Activated CD8-positive, alpha-beta memory T cell treated with anti-CD3 and anti-CD28 coated beads for 24 hours (primary cell): Measurements from ENCODE around the gene ALG11.
A peak's percentile ranks its signal among the peaks of the same experiment; 100 is the strongest.
"Not testable (repeated sequence)": the region's sequence is repeated elsewhere in the genome, so short reads cannot be mapped to it uniquely, and the experiment has no call there.

Source experiments
- DNase-seq: peaks from one replicate; pipeline ENCODE4 v3.0.0-alpha.2; 2020

Gene ALG11, protein sequence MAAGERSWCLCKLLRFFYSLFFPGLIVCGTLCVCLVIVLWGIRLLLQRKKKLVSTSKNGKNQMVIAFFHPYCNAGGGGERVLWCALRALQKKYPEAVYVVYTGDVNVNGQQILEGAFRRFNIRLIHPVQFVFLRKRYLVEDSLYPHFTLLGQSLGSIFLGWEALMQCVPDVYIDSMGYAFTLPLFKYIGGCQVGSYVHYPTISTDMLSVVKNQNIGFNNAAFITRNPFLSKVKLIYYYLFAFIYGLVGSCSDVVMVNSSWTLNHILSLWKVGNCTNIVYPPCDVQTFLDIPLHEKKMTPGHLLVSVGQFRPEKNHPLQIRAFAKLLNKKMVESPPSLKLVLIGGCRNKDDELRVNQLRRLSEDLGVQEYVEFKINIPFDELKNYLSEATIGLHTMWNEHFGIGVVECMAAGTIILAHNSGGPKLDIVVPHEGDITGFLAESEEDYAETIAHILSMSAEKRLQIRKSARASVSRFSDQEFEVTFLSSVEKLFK

DNA sequence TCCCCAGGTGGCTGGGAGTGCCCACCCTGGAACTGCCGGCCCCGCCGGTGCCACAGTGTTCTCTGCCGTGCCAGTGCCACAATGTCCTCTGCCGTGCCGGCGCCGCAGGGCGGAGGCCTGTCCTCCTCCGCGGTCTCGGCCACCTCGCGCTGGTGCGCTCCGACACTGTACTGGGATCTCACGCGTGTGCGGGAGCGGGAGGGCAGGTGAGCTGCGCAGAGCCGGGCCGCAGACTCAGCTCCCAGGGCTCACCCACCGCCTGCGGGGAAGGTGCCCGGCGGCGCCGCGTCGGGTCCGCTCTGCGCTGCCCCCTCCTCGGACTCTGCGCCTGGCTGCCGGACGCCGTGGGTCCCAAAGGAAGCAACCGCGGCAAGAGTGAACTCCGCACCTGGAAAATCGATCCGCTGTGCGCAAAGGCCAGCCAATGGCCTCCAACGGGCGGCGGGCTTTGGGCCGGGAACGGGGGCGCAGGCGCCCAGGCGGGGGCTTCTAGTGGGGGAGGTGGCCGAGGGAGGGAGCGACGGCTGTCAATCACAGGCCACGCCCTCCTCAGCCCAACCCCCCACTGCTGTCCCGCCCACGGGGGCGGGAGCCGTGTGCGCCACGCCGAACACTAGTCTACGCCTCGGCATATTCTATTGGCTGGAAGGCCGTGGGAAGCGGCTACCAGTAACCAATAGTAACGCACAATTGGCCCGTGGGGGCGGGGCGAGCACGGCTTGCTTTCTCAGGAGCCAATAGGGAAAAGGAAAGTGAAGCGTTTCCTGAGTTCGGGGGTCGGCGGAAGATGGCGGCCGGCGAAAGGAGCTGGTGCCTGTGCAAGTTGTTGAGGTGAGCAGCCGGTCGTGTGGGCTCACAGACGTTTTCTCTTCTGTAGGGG, at the start of gene ALG11:
Gene ALG11 (plus strand): TSS at position 767 of the 880 bp plus-strand sequence. CDS start 21 bp downstream, at position 788.
- DNase-seq: peak; percentile 100

DNA sequence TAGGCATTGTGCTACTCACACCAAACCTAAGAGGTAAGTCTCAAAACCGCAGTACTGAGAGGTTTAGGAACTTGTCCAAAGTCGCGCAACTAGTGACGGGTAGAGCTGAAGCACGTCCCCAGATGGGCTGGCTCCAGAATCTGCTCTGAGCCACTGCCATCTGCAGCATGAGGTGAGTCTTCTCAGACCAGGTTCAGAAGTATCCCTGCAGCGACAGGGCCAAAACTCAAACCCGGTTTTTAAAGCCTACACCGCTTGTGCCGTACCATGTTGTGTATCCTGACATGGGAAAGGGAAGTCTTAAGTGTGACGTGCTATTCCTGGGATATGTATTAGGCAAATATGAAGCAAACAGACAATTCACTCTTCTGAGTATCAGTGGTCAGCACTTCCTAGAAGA, 46.0 kb upstream of the ALG11 start:
- DNase-seq: no peak

DNA sequence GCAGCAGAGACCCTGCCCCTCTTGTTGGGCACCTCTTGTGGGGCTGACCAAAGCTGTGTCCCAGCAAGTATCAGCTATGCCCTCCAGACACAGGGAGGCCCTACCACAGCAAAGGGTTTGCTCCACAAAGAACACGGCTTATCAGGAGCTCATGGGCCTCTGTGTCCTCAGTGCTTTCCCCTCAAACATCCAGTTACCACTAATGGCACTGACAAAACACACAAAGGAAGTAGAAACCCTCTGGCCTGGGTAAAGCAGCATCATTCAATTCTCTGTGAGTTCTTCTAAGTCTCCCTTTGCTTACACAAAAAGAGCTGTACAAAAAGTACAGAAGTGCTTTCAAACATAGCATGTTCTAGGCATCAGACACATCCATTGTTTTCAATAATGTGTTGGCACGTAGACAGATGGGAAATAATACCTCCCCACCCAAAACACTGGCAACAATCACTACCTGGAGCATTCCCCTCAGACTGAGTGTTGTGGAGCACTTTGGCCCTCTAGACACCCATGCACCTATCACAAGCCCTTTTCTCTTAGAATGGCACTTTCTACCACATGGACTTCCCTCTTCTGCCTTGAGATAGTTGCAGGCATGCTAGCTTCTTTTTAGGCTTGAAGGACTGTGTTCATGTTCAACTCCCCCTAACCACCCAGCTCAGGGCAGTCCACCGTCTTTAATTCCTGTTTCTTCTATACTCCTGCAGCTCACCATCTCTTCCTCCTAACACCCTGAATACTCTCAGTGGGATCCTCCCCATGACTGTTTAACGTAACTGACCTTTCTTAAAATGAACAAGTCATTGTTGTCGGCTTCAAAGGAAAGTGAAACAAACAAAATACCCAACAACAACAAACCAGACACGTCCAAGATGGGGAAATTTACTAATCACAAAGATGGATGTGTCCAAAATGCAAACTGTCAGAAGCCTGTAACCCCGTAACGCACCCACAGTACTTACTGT, 44.4 kb upstream of the ALG11 start:
- no peak for DNase-seq

DNA sequence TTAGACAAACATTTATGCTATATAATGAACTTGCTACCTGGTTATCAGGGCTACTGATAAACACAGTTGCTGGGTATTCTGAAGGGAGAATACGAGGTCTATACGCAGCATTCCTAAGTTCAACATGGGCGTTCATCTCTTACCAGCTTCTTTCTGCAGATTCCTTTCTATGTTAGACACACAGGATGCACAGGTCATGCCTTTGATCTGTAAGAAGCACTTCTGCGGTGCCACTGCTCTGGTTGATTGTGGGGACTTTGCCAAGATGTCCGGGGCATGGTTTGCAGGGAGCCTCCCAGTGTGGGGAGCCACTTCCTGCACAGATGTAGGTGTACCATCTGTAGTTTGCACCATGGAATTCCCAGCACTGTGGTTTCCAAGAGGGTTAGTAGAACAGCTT, 41.8 kb upstream of the ALG11 start:
- no peak for DNase-seq

DNA sequence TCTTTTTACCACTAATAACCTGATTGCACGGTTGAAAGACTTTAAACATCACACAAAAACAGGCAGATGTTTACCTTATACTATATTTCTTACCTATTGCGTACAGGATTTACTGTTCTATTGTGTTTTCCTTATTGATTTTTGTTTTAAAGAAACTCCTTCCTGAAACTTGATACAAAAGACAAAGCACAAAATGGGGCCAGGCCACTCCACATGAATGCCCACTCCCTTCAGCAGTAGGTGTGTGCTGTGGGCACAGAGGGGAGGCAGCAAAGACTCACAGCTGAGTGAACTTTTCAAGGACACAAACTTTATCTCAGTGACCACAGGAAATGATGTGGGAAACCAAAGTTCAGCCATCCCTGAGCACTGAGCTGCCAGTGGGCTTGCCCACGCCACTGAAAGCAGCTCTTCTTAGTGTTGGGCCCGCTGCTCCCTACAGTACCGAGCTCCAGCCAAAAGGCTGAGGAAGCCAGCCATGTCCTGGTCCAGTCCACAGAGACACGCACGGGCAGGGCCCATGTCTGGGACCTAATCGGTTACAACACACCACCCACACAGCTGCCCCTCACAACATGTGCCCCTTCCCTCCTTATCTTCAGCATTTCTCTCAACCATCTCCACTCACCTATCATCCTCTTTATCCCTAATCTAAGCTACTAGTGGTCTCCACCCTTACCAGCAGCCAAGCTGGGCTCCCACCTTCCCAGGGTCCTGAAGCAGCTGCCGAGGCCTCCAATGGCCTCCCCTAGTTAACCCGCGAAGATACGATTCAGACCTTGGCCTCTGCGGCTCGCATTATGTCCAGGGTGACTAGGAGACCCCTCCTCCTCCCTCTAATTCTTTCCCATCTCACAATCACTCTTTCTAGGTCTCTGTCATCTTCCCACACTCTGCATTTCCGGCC, 40.4 kb upstream of the ALG11 start:
- no peak for DNase-seq

DNA sequence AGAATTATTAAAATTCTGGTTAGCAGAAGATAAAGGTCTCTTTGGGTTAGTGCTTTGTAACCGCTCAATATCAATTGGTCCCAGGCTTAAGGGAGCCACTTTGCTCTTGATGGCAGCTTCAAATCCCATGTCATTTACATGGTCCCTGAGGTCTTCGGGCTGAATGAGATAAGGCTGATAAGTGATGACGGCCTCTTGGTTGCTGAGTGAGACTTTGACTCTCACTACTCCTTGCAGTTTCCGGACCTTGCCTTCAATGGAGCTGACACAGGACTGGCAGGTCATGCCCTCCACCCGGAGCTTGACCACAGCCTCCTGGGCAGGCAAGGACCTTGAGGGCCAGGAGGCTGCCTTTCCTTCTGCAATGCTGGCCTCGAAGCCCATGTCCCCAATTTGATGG, 37.7 kb upstream of the ALG11 start:
- no peak for DNase-seq

DNA sequence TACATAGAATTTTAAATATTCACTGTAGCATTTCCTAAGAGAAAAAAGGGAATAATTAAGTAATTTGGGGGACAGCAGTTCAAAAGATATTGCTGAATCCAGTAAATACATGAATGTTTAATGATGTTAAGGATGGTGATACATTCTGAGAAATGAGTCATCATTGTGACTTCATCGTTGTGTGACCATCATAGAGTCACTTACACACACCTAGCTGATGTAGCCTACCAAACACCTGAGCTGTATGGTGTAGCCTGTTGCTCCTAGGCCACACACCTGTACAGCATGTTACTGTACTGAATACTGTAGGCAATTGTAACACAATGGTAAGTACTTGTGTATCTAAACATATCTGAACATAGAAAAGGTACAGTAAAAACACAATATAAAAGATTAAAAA, 35.8 kb upstream of the ALG11 start:
- DNase-seq: no peak

DNA sequence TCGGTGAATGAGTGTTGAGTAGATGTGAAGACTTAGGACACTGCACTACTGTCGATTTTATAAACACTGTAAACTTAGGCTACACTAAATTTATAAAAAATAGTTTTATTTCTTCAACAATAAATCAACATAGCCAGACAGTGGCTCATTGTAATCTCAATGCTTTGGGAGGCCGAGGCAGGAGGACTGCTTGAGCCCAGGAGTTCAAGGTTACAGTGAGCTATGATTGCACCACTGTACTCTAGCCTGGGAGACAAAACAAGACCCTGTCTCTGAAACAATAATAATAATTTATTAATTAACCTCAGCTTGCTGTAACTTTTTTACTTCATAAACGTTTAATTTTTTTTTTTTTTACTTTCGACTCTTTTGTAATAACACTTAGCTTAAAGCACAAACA, 35.3 kb upstream of the ALG11 start:
- DNase-seq: no peak

DNA sequence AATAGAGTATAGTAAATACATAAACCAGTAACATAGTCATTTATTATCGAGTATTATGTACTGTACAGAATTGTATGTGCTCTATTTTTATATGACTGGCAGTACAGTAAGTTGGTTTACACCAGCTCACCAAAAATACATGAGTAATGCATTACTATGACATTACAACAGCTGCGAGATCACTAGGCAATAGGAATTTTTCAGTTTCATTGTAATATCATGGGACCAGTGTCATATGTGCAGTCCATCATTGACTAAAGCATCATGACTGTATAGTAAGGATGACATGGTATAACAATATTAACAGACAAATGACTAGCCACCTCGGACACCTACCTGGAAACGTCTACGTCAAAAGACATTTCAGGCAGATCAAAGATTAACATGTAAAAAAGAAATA, 34.6 kb upstream of the ALG11 start:
- no peak for DNase-seq

DNA sequence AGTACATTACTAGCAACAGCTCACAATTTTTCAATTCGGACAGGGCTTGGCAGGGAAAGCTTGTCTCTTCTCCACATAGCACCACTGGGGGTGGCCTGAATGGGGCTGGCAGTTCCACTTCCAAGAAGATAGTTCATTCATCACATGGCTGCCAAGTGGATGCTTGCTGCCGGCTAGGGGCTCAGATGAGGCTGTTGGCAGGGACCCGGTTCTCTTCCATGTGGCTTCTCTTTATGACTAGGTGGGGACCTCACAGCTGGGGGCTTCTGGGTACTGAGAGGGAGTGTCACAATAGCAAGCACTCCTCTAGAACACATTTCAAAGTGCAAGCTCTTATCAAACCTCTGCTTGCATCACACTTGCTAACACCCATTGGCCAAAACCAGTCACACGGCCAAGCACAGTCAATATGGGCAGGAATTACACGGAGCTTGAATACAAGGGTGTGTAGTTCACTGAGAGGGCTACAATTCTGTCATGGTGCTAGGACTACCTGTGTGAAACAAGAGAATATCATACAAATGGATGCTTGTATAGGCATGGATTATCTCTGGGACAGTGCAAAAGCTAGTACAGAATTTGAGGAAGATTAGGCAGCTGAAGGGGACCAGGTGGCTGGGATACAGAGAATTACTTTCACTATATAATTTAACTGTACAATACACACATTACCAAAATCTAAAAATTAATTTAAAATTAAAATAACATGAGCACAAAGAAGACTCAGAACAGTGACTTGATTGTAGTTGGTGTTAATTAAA, 33.2 kb upstream of the ALG11 start:
- DNase-seq: no peak

DNA sequence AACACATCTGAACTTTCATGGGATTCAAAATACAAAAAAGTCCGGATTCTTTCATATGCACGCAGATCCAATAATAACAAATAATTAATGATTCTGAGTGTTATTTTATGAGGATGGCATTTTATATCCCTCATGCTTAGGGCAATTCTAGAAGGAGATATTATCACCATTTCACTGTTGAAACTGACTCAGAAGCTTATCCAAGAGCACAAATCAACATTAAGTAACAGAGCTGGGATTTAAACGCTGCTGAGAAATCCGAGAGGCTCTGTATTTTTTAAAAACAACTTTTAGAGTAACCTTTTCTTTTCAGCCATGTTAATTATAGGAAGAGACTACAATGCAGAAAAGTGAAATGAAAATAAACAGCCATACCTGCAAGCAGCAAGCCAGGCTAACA, 31.3 kb upstream of the ALG11 start:
- DNase-seq: no peak

DNA sequence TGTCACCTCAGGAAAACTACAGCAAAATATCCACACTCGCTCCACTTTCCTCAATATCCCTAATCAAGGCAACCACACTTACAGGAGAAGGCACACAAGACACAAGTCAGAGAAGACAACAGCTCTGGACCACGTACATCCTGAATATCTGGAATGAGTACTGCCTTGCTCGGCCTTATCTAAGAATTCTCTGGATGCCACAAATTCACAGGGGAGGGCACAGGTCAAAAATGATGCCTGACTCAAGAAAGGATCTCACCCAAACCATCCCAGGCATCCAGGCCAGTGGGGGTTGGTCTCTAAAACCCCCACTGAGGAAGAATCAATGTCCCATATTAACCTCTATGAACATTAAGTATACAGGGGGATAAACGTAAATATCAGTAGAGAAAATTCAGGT, 30.8 kb upstream of the ALG11 start:
- no peak for DNase-seq

DNA sequence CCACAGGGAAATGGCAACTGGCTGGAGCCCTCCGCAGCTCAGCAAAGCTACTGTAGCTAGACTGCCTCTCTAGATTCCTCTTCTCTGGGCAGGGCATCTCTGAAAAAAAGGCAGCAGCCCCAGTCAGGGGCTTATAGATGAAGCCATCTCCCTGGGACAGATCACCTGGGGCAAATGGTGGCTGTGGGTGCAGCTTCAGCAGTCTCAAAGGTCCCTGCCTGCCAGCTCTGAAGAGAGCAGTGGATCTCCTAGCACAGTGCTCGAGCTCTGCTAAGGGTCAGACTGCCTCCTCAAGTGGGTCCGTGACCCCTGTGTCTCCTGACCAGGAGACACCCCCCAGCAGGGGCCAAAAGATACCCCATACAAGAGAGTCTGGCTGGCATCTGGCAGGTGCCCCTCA, 28.9 kb upstream of the ALG11 start:
- not testable (repeated sequence) for DNase-seq

DNA sequence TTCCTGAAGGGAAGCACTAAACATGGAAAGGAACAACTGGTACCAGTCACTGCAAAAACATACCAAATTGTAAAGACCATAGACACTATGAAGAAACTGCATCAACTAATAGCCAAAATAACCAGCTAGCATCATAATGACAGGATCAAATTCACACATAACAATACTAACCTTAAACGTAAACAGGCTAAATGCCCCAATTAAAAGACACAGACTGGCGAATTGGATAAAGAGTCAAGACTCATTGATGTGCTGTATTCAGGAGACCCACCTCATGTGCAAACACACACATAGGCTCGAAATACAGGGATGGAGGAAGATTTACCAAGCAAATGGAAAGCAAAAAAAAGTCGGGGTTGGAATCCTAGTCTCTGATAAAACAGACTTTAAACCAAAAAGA, 27.3 kb upstream of the ALG11 start:
- not testable (repeated sequence) for DNase-seq

DNA sequence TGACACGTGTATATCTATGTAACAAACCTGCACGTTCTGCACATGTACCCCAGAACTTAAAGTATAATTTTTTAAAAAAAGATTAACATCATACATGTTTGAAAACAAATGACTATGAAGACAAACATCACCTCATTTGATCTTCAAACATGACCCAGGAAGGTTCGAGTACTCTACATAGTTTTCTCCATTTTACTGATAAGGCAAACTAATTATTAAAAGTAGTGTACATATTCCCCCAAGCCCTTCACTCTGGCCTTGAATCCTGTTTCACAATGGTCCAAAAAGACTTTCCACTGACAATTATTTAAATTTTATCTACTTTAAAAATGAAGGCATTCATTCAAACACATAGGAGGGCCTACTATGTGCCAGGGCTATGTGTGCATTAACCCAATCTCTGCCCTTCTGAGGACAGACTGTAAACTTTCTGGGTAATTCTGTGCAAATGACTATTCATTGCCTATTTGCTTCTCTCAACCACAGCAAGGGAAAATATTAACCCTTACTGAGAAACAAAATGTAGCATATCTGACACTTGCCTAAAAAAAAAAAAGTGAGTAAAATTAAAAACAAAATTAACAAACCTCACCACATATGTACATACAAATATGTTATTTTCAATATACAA, 23.1 kb upstream of the ALG11 start:
- DNase-seq: no peak

DNA sequence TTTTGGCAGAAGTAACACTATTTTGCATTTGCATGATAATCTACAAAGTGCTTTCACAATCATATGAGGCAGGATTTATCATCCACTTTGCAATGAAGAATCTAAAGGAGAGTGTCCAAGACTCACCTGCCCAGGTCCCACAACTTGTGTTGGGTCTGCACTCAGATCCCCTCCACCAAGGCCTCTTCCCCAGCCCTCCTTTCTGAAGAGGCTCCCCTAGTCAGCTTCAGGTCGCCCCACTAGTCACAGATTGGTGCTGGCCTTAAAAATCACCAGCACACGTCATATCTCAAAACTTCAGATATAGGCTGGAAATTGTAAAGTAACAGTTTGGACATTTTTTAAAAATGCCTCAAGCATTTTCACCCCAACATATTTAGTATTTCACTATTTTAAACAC, 18.5 kb upstream of the ALG11 start:
- no peak for DNase-seq

DNA sequence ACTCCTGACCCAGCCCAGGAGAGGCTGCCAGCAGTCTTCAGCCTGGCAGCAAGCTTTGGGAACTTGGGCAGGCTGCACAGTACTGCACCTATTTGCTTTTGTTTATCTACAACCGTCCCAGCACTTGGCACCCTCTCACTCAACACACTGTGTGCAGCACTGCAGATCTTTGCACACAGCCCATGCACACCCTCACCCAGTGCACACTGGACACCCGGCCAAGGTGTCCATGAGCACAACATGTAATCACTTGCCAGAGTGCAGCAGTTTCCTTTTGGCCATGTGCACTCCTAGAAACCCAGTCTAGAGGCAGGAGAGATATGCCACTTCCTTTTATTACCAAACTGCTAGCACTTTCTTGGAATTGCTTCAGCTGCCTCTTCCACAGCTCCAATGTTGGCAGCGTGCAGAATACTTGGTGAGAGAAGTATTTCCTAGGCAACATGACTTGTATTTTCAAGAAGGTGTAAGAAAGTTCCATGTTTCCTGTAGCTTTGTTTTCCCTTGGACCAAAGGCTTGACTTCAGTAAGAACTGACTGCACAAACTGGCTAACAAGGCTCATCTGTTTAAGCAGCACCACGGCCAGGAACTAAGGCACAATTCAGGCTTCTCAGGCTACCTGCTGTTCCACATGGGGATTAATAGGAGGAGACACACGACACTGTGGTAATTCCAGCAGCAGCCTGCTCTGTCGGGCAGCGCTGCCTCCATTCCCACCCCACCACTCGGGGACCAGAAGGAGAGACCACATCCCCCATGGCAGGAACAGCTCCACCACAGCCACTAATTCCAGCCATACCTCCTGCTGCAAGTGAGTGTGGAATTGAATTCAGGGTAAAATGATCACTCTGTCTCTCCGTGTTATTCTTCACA, 16.3 kb upstream of the ALG11 start:
- DNase-seq: no peak

DNA sequence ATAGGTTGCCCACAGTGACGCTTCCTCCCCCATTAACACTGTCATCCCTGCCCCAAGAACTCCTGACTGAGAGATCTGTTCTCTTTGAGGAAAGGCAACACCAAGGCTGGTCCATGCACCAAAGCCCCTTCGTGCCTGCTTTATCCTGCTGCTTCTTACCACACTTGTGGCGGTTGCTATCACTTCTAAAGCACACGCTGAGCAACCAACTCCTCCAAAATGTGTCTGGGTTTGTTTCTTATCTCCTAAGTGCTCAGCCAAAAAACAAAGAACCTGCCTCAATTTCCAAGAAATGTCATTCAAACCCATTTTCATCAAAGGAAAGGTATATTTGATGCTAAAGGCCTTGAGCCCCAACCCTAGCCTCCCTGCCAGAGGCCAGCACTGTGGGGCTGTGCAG, 15.6 kb upstream of the ALG11 start:
- DNase-seq: no peak

DNA sequence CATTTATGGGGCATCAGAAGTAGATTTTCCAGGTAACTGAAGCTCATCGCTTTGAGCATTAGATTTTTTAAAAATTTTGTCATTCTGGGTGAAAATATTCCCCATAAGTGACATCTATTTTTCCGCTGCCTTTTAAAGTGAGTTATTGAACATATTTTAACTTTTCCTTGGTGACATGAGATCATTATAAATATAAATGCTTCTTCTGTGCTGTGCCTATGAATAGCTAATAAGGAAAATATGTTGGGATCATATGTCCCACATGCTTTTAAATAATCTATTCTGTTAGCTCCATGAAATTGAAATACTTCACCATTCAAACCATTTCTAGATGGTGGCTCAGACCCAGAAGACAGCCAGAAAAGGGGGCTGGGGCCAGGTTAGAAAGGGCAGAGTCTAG, 15.0 kb upstream of the ALG11 start:
- DNase-seq: no peak
